ENCODE data around the gene DSCAML1. TPM values are rescaled to one million over a fixed set of nuclear protein-coding genes. Genes with fewer than 3 reads are reported as not detected.

The DSCAML1 gene
- total and polyA plus RNA-seq, 2 of the 8 experiments (the other 6 are each of a cell fraction or from before 2014, with no cell fraction given), result 0.19 to 0.24 TPM

GRCh38 chr11:117816846-117817367, 19.9 kb upstream of the DSCAML1 start:
- Histone ChIP-seq H3K27me3 (replicated peaks in 1 of 4; ENCODE audit: control insufficient read depth in 3 of 4, extremely low read depth in 1 of 4, insufficient read depth in 3 of 4, low read length in 3 of 4) (no peaks in the 10 kb centered on the region; a peak in 1 of 7 replicates), H3K36me3 (ENCODE audit: control insufficient read depth in 2 of 4, insufficient read depth in 4 of 4, low read length in 3 of 4) (no peaks in the 10 kb centered on the region), H3K9me3 (ENCODE audit: insufficient read depth in 2 of 2, low read depth in 1 of 2, low read length in 1 of 2) (no peaks in the 10 kb centered on the region), H2AK5ac (ENCODE audit: low read depth, low read length) (no peak overlapping the region), H3K14ac (ENCODE audit: insufficient read length) (no peak overlapping the region), H2BK20ac (ENCODE audit: low read length) (peak overlapping the region; percentile 61; the same call in 1 of the 2 replicates), H3K23ac (ENCODE audit: insufficient read length) (no peak overlapping the region), H4K91ac (replicated peaks; ENCODE audit: insufficient read length, low read length) (no peak overlapping the region), H3K4me3 (ENCODE audit: extremely low read depth in 1 of 4, insufficient read depth in 2 of 4, low read depth in 3 of 4, low read length in 4 of 4) (no peak overlapping the region; a peak in 1 of 8 replicates), H3K4me2 (ENCODE audit: insufficient read depth in 1 of 2, low read depth in 2 of 2, low read length in 2 of 2) (peak overlapping the region; percentile 37 to 67; a peak in 2 of 4 replicates), H3K79me2 (ENCODE audit: control insufficient read depth in 1 of 2, insufficient read depth in 2 of 2, low read length in 2 of 2) (no peaks in the 10 kb centered on the region), H3K27ac (ENCODE audit: low read depth, low read length) (no peak overlapping the region), H4K20me1 (replicated peaks in 1 of 2; ENCODE audit: control insufficient read depth in 1 of 2, insufficient read depth in 2 of 2, low read length in 2 of 2) (no peaks in the 10 kb centered on the region), H2BK15ac (ENCODE audit: low read length) (peak overlapping the region; percentile 36; the same call in 1 of the 2 replicates), H2BK12ac (ENCODE audit: low read depth, low read length) (peak overlapping the region; percentile 68; the same call in 1 of the 2 replicates), H3K79me1 (ENCODE audit: low read depth, low read length) (no peaks in the 10 kb centered on the region), H3K23me2 (ENCODE audit: low read depth, low read length) (no peaks in the 10 kb centered on the region; the same call in 1 of the 2 replicates), H2AFZ (ENCODE audit: low read length) (no peak overlapping the region; the same call in 1 of the 2 replicates), H3K4me1 (replicated peaks in 1 of 4; ENCODE audit: control insufficient read depth in 3 of 4, insufficient read depth in 4 of 4, low read length in 3 of 4) (peaks cover 0 to 31% (median 18%) of the 10 kb centered on the region in 4 experiments; a peak in 6 of 7 replicates), H3K4ac (replicated peaks; ENCODE audit: insufficient read length, low read depth, low read length) (no peak overlapping the region), H3K18ac (ENCODE audit: extremely low read depth, low read length) (peak overlapping the region; percentile 64; the same call in 1 of the 2 replicates), H3K9ac (replicated peaks in 1 of 4; ENCODE audit: extremely low read depth in 1 of 4, low read depth in 3 of 4, low read length in 3 of 4) (no peak overlapping the region), H4K5ac (ENCODE audit: insufficient read length, low read depth, low read length) (no peak overlapping the region), H3K56ac (replicated peaks; ENCODE audit: insufficient read length, low read depth, low read length) (no peak overlapping the region), H2BK120ac (replicated peaks; ENCODE audit: low read depth, low read length) (no peak overlapping the region), H2BK5ac (ENCODE audit: low read depth, low read length) (peak overlapping the region; percentile 45; the same call in 1 of the 2 replicates), H4K8ac (ENCODE audit: extremely low read depth, insufficient read depth, low read length) (peak overlapping the region; percentile 73; the same call in 1 of the 2 replicates)
- TF ChIP-seq NANOG (IDR thresholded peaks at IDR 0.05; ENCODE audit: insufficient read depth, low read depth, low read length, poor library complexity, severe bottlenecking) (no peak), RXRA (IDR thresholded peaks at IDR 0.05; ENCODE audit: insufficient read depth, low read depth, low read length) (no peak), SUZ12 (IDR thresholded peaks at IDR 0.05; ENCODE audit: low read length) (no peak), POLR2AphosphoS5 (IDR thresholded peaks at IDR 0.05; ENCODE audit: low read depth, low read length) (no peak), HDAC6 (IDR thresholded peaks at IDR 0.05; ENCODE audit: low read depth, low read length) (no peak), CREB1 (IDR thresholded peaks at IDR 0.05) (no peak), SAP30 (IDR thresholded peaks at IDR 0.05; ENCODE audit: insufficient read depth, insufficient replicate concordance, low read length) (no peak), JUND (IDR thresholded peaks at IDR 0.05; ENCODE audit: low read length) (no peak), PHF8 (conservative IDR thresholded peaks at IDR 0.05; ENCODE audit: low read depth, low read length) (no peak), CBX5 (IDR thresholded peaks at IDR 0.05; ENCODE audit: low read depth, low read length) (no peak)
- no peak for FAIRE-seq
- CTCF ChIA-PET (ENCODE audit: partially characterized antibody), result interaction anchor here (0.7 to 9.7 kb wide), 53 partner anchors 9 to 449 kb away, joined by 3 to 163 read pairs (median 5); no protein-coding TSS in a partner anchor
- no peak for DNase-seq (ENCODE audit: low read depth in 1 of 2, low spot score in 2 of 2)
- 90% methylated on average over 5 of the region's 5 CpGs; no CpG with 5 or more reads in 1 of the 2 experiments for WGBS, 2 experiments (ENCODE audit: extremely low coverage in 1 of 2, insufficient coverage in 1 of 2, insufficient read length in 1 of 2, insufficient replicate concordance in 2 of 2, low coverage in 1 of 2, low lambda C conversion rate in 2 of 2, missing lambda C conversion rate in 1 of 2)
- POLR2A ChIA-PET (ENCODE audit: partially characterized antibody), result interaction anchor here (1.3 to 1.7 kb wide), 2 partner anchors 11 to 391 kb away, joined by 3 to 4 read pairs; no protein-coding TSS in a partner anchor

All from H1 (cell line).